Measurements from ENCODE around the gene TNFRSF14.

The TNFRSF14 gene

DNA sequence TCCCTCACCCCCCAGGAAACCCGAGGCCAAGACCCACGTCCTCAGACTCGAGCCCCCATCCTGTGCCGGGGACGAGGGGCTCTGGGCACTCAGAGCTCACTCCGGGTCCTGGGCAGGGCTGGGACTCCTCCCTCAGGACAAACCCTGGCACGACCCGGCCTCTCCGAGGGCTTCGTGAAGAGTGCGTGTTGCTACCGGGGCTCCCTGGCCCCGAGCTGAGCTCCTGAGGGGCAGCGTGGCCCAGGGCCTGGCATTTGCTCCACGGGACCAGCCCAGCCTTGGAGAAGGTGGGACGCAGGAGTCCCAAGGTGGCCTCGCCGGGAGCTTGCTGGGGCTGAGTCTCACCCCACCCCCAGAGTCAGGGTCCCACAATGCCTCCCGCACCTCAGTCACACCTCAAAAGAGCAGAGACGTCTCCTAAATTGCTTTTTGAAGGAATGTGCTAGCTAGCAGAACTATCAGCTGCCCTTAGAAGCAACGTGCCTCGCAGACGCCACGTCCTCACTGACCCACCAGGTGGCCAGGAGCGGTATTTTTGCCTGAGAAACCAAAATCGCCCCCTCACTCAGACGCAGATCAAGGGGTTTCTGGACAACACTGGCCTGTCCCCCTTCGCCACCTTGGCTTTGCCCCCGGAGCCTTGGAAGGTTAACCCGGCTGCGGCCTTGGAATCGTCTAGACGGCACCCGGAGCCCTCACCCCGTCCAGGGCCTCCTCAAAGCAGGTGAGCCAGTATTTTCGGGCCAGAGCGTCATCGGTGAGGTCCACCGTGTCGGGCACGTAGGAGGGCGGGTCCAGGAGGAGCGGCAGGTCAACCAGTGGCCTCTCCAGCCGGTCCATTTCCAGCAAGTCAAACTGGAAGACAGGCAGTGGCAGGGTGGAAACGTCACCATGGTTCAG is 41.1 kb upstream of the TNFRSF14 start:
- H3K9me3 ChIP-seq (ENCODE audit: insufficient read depth, low read length), result no peaks in the 10 kb centered on the region
- no peak overlapping the region for H2AFZ ChIP-seq (ENCODE audit: low read depth, low read length, severe bottlenecking)
- H3K27ac ChIP-seq (ENCODE audit: low read depth, low read length), result no peak overlapping the region
- no peak overlapping the region for H3K4me3 ChIP-seq (ENCODE audit: insufficient read depth, low read length, poor library complexity, severe bottlenecking)
- no peaks in the 10 kb centered on the region for H3K9me2 ChIP-seq (replicated peaks; ENCODE audit: insufficient read depth, low read length)
- H3K79me2 ChIP-seq (ENCODE audit: insufficient read depth, low read length), result no peaks in the 10 kb centered on the region
- no peaks in the 10 kb centered on the region for H3F3A ChIP-seq (ENCODE audit: insufficient read depth)
- no peak for TF ChIP-seq EZH2phosphoT487 (conservative IDR thresholded peaks at IDR 0.05; ENCODE audit: low read length)
- TF ChIP-seq, protein P1, sequence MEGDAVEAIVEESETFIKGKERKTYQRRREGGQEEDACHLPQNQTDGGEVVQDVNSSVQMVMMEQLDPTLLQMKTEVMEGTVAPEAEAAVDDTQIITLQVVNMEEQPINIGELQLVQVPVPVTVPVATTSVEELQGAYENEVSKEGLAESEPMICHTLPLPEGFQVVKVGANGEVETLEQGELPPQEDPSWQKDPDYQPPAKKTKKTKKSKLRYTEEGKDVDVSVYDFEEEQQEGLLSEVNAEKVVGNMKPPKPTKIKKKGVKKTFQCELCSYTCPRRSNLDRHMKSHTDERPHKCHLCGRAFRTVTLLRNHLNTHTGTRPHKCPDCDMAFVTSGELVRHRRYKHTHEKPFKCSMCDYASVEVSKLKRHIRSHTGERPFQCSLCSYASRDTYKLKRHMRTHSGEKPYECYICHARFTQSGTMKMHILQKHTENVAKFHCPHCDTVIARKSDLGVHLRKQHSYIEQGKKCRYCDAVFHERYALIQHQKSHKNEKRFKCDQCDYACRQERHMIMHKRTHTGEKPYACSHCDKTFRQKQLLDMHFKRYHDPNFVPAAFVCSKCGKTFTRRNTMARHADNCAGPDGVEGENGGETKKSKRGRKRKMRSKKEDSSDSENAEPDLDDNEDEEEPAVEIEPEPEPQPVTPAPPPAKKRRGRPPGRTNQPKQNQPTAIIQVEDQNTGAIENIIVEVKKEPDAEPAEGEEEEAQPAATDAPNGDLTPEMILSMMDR (IDR thresholded peaks at IDR 0.05; ENCODE audit: insufficient read depth, low read length, poor library complexity, severe bottlenecking), result no peak
- H3K36me3 ChIP-seq (ENCODE audit: low read length), result no peaks in the 10 kb centered on the region
- no peaks in the 10 kb centered on the region for H3K27me3 ChIP-seq (ENCODE audit: low read length)
- H4K20me1 ChIP-seq (ENCODE audit: low read depth, low read length), result no peaks in the 10 kb centered on the region
- no peak overlapping the region for H3K4me2 ChIP-seq (ENCODE audit: low read depth, low read length, poor library complexity, severe bottlenecking)
- H3K9ac ChIP-seq (ENCODE audit: low read length), result no peak overlapping the region

DNA sequence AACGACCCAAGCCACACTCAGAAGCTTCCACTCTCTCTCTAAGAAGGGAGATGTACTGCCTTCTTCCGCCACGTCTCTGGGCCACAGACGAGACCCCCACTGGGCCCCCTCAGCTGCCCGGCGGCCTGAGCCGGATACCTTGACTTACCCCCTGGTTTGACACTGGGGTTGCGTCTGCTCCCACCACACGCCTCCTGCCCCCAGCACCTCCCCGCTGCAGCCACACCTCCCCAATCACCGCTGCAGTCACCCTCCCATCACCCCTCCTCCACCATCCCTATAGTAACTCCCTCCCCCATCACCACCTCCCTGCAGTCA is 40.4 kb upstream of the TNFRSF14 start:
- no peak overlapping the region for H3K4me2 ChIP-seq (ENCODE audit: low read depth, low read length, poor library complexity, severe bottlenecking)
- H3K27ac ChIP-seq (ENCODE audit: low read depth, low read length), result no peak overlapping the region
- no peaks in the 10 kb centered on the region for H3K9me3 ChIP-seq (ENCODE audit: insufficient read depth, low read length)
- H3K9me2 ChIP-seq (replicated peaks; ENCODE audit: insufficient read depth, low read length), result no peaks in the 10 kb centered on the region
- H3F3A ChIP-seq (ENCODE audit: insufficient read depth), result no peaks in the 10 kb centered on the region
- no peaks in the 10 kb centered on the region for H3K27me3 ChIP-seq (ENCODE audit: low read length)
- no peak overlapping the region for H2AFZ ChIP-seq (ENCODE audit: low read depth, low read length, severe bottlenecking)
- H4K20me1 ChIP-seq (ENCODE audit: low read depth, low read length), result no peaks in the 10 kb centered on the region
- no peak for TF ChIP-seq EZH2phosphoT487 (conservative IDR thresholded peaks at IDR 0.05; ENCODE audit: low read length)
- TF ChIP-seq, protein P1 (IDR thresholded peaks at IDR 0.05; ENCODE audit: insufficient read depth, low read length, poor library complexity, severe bottlenecking), result no peak
- no peak overlapping the region for H3K9ac ChIP-seq (ENCODE audit: low read length)
- H3K79me2 ChIP-seq (ENCODE audit: insufficient read depth, low read length), result no peaks in the 10 kb centered on the region
- no peak overlapping the region for H3K4me3 ChIP-seq (ENCODE audit: insufficient read depth, low read length, poor library complexity, severe bottlenecking)
- H3K36me3 ChIP-seq (ENCODE audit: low read length), result no peaks in the 10 kb centered on the region

DNA sequence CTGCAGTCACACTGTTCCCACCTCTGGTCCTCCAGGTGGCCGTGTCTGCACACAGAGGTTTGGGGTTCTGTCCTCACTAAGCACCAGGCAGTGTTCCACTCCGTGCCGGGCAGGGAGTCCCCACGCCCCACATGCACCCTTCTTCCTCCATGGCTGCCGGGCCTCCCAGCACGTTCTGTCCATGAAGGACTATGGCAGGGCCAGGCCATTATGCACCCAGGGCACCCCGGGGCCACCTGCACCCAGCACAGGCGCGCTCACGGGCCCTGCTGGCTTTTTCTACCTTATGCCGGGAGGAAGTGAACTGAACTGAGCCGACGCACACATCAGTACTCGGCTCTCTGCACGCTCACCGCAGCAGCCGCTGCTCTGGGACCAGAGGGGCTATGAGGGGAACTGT is 40.0 kb upstream of the TNFRSF14 start:
- Histone ChIP-seq H3K9me3 (ENCODE audit: insufficient read depth, low read length) (no peaks in the 10 kb centered on the region), H3K9ac (ENCODE audit: low read length) (no peak overlapping the region), H3K9me2 (replicated peaks; ENCODE audit: insufficient read depth, low read length) (no peaks in the 10 kb centered on the region), H3K79me2 (ENCODE audit: insufficient read depth, low read length) (no peaks in the 10 kb centered on the region), H3K36me3 (ENCODE audit: low read length) (no peaks in the 10 kb centered on the region), H2AFZ (ENCODE audit: low read depth, low read length, severe bottlenecking) (no peak overlapping the region), H3K4me2 (ENCODE audit: low read depth, low read length, poor library complexity, severe bottlenecking) (no peak overlapping the region), H3K27me3 (ENCODE audit: low read length) (no peaks in the 10 kb centered on the region), H3K4me3 (ENCODE audit: insufficient read depth, low read length, poor library complexity, severe bottlenecking) (no peak overlapping the region), H3F3A (ENCODE audit: insufficient read depth) (no peaks in the 10 kb centered on the region), H4K20me1 (ENCODE audit: low read depth, low read length) (no peaks in the 10 kb centered on the region), H3K27ac (ENCODE audit: low read depth, low read length) (no peak overlapping the region)
- TF ChIP-seq EZH2phosphoT487 (conservative IDR thresholded peaks at IDR 0.05; ENCODE audit: low read length), result no peak
- TF ChIP-seq, protein P1 (IDR thresholded peaks at IDR 0.05; ENCODE audit: insufficient read depth, low read length, poor library complexity, severe bottlenecking), result no peak
